NOMO-1 (cell line): ENCODE results near the gene DOCK4.
A peak's percentile ranks its signal among the peaks of the same experiment; 100 is the strongest.

Experiments used
- DNase-seq, 2 experiments: peaks; one replicate each; lab custom pipeline; 2025; ENCODE audit not compliant: unreplicated experiment in 2 of 2; lab: John Stamatoyannopoulos, UW

The DOCK4 gene

GRCh38 chr7:111796671-111797070, 409.5 kb downstream of the DOCK4 start:
- no peak for DNase-seq

- DNase-seq: no peak
These were observed 416.3 kb downstream of the DOCK4 start for GRCh38 chr7:111789870-111790269.

GRCh38 chr7:111789048-111789320, 417.2 kb downstream of the DOCK4 start:
- DNase-seq: no peak

DNA sequence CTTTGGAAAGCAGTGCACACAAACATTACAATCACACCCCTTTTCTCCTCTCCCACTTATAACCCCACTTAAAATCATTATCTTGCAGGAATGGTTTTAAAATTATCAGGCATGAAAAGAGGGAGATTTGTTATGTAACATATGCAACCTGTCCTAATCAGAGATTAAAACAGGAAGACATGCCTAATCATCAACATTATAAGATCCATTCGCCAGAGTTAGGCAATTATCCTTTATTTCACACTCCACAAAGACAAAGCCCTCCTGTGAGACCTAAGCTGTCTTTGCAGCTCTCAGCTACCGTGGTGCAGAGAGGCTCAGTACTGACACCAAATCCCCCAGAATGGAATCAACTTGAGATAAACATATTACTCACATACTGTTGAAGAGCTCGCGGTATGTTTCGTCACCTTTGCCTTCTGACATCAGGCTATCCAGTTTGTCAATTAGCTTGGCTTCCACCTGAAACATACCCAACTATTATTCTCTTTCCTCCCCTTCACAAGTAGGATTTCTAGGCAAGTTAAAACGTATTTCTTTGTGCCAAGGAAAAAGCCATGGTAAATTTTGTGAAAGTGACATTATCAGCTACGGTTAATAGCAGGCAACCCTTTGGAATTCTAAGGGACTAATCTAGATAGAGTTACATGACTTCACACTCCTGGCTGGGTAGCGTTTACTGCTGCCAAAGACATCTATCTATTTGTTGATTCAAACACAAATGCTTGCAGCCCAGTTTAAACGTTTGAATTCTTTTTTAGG, 417.7 kb downstream of the DOCK4 start:
- no peak for DNase-seq

GRCh38 chr7:111787741-111788140, 418.5 kb downstream of the DOCK4 start:
- DNase-seq: no peak

DNA sequence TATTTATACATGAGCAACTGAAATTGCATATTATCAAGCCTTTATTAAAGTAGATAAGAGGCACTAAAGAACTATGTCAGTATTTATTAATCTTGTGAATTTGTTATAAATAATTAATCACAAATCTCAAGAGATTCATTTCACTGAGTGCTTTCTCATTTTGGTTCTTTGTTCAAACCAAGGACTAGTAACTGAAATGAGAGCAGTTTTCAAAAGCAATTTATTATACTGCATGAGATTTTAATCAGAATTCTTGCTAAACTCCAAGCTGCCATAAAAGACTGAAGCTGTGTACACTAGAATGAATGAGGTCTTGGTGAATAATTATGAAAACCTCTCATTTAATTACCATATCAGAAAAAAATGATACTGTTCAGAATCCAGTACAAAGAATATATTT, 419.1 kb downstream of the DOCK4 start:
- DNase-seq: no peak

- no peak for DNase-seq
These were observed 421.1 kb downstream of the DOCK4 start for GRCh38 chr7:111785076-111785475.

GRCh38 chr7:111784296-111784695, 421.9 kb downstream of the DOCK4 start:
- no peak for DNase-seq

DNA sequence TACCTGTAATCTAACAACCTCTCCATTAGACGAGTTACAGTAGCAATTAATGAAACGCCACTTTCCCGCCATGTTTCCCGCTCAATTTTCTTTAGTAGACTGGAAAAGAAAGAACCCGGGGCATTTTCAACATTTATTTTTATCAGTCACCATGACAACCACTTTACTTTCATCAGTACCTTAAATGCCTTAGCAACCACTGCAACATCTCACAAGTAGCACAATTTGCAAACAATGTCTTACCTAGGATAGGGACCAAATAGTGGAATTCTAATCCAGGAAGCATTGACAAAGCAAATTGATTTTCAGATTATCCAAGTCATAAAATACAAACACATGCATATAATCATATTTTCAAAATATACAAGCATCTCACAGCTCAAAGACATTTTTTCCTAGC, 422.3 kb downstream of the DOCK4 start:
- no peak for DNase-seq

DNA sequence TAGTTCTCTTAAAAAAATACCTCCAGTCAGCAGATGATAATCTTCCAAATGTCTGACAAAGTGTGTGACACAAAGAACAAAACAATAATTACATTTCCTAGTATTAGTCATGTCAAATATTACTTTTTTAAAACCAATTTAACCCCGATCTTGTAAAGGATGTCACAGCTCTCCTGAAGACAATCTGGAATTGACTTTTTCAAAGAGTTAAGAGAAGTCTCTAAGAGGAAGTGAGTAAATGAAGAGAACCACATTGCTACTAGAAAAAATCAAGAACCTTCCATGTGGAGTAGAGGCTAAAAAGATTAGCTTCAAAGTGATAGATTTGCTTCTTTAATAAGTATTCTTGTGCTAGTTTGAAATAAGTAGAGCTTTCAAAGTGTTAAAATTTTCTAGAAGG, 425.7 kb downstream of the DOCK4 start:
- DNase-seq: no peak

DNA sequence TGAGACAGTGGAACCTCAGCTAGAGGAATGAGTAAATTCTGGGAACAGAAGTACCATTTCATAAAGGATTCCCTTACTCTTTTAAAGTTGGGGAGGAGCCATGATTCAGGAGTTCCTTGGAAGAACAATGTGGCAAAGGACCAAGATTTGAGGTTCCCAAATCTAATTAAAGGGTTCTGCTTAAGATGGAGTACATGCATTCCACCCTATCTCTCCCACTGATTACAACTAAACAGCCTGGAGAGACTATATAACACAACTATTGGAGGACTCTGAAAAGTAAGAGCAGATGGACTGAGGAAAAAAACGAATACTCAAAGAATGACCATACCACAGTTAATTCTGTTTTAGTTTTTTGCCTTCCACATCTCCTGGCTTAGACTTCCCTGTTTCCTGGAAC, 431.0 kb downstream of the DOCK4 start:
- DNase-seq: no peak

GRCh38 chr7:111772716-111773115, 433.5 kb downstream of the DOCK4 start:
- DNase-seq: no peak

GRCh38 chr7:111771638-111772037, 434.6 kb downstream of the DOCK4 start:
- DNase-seq: no peak

- DNase-seq: no peak
These were observed 436.1 kb downstream of the DOCK4 start for GRCh38 chr7:111770116-111770515.

GRCh38 chr7:111765751-111766643, 440.2 kb downstream of the DOCK4 start:
- no peak for DNase-seq

DNA sequence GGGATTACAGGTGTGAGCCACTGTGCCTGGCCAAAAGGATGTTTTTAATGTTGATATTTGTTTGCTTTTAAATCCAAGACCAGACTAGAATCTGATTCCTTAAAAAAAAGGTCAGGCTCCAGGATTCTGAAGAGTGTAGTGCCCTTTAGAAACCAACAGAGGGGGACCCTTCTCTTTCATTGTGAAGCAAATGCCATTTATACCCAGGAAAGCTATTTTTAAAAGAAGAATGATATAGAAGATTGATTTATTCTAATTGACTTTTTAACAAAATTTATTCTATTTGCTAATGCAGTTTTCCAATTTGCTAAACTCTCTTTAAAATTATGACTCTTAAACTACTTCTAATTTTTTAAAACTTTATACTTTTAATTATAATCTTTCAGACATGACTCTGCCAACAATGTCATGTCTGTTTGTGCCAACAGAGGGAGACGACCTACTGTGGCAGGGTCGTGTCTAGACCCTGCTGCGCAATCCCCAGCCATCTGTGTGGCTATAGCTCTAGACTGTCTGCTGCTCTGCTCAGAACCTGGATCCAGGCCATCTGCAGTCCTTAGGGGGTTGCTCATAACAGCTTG, 442.9 kb downstream of the DOCK4 start:
- DNase-seq: peak in 1 of 2 experiments; percentile 5

- DNase-seq: no peak
These were observed 443.4 kb downstream of the DOCK4 start for GRCh38 chr7:111762799-111763198.

DNA sequence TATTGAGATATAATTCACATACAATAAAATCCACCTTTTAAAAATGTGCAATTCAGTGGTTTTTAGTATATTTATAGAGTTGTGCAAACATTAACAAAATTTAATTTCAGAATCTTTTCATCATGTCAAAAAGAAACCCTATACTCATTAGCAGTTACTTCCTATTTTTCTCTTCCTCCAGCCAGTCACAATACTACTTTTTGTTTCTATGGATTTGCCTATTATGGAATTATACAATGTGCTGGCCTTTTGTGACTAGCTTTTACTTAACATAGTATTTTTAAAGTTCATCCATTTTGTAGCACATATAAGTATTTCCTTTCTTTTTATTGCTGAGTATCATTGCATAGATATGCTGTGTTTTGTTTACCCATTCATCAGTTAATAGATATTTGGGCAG, 444.0 kb downstream of the DOCK4 start:
- no peak for DNase-seq

DNA sequence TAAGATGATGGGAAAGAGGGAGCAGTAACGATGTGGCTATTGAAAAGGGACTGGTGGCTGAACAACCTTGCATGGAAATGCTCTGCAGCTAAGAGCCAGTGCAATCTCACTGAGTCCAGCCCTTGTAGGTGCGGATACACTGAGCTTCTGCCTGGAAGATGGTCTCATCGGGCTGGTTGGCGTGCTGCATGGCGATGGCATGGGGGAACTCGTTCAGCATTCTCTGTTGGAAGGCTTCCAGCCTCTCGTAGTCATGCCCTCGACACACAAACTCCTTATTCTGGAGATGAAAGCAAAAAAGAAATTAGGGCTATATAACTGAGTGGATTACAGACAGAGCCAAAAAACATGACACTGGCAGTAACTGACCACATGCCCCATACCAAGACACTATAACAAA, 446.2 kb downstream of the DOCK4 start:
- no peak for DNase-seq

DNA sequence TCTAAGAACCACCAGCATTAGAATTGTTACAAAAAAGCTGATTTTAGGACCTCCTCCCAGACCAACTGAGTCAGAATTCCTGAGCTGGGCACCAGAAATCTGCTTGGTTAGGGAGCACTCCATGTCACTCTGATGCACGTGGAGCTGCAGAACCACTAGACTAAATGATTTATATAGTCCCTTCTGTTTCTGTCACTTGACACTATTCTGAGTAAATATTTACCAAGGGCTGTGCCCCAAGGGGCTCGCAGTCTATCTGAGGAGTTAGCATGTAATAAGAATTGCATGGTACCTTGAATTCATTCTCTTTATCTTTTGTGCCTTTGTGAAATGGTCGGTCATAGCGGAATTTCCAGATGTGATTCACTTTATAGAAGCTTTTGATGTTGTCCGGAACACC, 447.9 kb downstream of the DOCK4 start:
- DNase-seq: no peak

DNA sequence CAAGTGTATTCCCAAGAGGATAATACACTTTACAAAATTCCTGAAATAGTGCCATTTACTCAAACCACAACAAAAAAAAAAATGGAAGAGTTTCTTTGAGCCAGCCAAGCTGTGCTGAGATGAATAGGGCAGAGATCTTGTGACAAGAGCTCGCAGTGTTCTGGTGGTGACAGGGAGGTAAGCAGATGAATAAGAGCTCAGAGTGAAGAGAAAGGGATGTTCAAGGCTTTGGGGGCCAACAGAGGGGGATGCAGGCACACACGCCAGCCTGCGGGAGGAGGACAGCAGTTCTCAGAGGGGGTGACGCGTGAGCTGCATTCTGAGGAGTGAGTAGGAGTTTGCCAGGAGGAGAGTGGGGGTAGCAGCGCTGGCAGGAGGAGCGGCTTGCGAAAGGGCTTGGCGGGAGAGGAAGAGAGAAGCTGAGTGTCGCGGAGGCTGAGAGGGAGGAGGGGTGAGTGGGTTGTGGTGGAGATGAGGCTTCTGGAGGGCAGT, 449.5 kb downstream of the DOCK4 start:
- peak; percentile 13 to 17 for DNase-seq

GRCh38 chr7:111755383-111755782, 450.8 kb downstream of the DOCK4 start:
- DNase-seq: no peak
